ENCODE results near the gene AMPD3. TPM values are rescaled to one million over a fixed set of nuclear protein-coding genes. Genes with fewer than 3 reads are reported as not detected.

Gene AMPD3
- total and polyA plus RNA-seq, 2 of the 13 experiments (the other 11 are each of a cell fraction or from before 2014, with no cell fraction given) = 0.33 to 2.3 TPM

DNA sequence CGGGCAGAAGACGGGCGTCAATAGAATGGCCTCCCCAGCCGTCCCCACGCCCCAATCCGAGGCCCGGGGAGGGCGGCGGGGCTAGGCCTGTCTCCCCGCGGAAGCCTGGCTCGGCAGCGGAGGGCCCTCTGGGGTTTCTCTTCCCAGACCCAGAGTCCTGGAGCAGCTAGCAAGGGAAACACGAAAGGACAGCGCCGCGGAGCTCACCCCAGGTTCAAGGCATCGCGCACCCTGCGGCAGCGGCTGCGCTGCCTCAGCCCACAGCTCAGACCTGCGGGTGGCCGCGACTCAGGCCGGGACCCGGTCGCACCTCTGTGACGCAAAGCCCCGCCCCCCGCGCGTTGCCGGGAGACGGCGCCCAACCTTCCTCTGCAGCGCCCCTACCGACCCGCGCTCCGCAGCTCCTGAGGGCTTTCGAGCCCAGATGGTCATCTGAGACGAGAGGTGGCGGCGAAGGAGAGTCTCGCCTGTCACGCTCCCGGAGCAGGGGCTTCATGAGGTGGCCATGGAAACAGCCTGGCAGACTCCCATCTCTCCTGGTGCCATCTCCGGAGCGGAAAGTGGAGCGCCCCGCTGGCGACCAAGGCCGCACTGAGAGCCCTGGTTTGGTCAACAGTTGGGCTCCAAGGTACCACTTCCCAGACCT, 86.0 kb downstream of the AMPD3 start, which contains the start of gene RNF141 (continued):
- TF ChIP-seq, protein P1, sequence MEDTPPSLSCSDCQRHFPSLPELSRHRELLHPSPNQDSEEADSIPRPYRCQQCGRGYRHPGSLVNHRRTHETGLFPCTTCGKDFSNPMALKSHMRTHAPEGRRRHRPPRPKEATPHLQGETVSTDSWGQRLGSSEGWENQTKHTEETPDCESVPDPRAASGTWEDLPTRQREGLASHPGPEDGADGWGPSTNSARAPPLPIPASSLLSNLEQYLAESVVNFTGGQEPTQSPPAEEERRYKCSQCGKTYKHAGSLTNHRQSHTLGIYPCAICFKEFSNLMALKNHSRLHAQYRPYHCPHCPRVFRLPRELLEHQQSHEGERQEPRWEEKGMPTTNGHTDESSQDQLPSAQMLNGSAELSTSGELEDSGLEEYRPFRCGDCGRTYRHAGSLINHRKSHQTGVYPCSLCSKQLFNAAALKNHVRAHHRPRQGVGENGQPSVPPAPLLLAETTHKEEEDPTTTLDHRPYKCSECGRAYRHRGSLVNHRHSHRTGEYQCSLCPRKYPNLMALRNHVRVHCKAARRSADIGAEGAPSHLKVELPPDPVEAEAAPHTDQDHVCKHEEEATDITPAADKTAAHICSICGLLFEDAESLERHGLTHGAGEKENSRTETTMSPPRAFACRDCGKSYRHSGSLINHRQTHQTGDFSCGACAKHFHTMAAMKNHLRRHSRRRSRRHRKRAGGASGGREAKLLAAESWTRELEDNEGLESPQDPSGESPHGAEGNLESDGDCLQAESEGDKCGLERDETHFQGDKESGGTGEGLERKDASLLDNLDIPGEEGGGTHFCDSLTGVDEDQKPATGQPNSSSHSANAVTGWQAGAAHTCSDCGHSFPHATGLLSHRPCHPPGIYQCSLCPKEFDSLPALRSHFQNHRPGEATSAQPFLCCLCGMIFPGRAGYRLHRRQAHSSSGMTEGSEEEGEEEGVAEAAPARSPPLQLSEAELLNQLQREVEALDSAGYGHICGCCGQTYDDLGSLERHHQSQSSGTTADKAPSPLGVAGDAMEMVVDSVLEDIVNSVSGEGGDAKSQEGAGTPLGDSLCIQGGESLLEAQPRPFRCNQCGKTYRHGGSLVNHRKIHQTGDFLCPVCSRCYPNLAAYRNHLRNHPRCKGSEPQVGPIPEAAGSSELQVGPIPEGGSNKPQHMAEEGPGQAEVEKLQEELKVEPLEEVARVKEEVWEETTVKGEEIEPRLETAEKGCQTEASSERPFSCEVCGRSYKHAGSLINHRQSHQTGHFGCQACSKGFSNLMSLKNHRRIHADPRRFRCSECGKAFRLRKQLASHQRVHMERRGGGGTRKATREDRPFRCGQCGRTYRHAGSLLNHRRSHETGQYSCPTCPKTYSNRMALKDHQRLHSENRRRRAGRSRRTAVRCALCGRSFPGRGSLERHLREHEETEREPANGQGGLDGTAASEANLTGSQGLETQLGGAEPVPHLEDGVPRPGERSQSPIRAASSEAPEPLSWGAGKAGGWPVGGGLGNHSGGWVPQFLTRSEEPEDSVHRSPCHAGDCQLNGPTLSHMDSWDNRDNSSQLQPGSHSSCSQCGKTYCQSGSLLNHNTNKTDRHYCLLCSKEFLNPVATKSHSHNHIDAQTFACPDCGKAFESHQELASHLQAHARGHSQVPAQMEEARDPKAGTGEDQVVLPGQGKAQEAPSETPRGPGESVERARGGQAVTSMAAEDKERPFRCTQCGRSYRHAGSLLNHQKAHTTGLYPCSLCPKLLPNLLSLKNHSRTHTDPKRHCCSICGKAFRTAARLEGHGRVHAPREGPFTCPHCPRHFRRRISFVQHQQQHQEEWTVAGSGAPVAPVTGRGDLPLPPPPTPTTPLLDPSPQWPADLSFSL (CRISPR knock-in tag; IDR thresholded peaks at IDR 0.05) = no peak
- TF ChIP-seq, protein P2, sequence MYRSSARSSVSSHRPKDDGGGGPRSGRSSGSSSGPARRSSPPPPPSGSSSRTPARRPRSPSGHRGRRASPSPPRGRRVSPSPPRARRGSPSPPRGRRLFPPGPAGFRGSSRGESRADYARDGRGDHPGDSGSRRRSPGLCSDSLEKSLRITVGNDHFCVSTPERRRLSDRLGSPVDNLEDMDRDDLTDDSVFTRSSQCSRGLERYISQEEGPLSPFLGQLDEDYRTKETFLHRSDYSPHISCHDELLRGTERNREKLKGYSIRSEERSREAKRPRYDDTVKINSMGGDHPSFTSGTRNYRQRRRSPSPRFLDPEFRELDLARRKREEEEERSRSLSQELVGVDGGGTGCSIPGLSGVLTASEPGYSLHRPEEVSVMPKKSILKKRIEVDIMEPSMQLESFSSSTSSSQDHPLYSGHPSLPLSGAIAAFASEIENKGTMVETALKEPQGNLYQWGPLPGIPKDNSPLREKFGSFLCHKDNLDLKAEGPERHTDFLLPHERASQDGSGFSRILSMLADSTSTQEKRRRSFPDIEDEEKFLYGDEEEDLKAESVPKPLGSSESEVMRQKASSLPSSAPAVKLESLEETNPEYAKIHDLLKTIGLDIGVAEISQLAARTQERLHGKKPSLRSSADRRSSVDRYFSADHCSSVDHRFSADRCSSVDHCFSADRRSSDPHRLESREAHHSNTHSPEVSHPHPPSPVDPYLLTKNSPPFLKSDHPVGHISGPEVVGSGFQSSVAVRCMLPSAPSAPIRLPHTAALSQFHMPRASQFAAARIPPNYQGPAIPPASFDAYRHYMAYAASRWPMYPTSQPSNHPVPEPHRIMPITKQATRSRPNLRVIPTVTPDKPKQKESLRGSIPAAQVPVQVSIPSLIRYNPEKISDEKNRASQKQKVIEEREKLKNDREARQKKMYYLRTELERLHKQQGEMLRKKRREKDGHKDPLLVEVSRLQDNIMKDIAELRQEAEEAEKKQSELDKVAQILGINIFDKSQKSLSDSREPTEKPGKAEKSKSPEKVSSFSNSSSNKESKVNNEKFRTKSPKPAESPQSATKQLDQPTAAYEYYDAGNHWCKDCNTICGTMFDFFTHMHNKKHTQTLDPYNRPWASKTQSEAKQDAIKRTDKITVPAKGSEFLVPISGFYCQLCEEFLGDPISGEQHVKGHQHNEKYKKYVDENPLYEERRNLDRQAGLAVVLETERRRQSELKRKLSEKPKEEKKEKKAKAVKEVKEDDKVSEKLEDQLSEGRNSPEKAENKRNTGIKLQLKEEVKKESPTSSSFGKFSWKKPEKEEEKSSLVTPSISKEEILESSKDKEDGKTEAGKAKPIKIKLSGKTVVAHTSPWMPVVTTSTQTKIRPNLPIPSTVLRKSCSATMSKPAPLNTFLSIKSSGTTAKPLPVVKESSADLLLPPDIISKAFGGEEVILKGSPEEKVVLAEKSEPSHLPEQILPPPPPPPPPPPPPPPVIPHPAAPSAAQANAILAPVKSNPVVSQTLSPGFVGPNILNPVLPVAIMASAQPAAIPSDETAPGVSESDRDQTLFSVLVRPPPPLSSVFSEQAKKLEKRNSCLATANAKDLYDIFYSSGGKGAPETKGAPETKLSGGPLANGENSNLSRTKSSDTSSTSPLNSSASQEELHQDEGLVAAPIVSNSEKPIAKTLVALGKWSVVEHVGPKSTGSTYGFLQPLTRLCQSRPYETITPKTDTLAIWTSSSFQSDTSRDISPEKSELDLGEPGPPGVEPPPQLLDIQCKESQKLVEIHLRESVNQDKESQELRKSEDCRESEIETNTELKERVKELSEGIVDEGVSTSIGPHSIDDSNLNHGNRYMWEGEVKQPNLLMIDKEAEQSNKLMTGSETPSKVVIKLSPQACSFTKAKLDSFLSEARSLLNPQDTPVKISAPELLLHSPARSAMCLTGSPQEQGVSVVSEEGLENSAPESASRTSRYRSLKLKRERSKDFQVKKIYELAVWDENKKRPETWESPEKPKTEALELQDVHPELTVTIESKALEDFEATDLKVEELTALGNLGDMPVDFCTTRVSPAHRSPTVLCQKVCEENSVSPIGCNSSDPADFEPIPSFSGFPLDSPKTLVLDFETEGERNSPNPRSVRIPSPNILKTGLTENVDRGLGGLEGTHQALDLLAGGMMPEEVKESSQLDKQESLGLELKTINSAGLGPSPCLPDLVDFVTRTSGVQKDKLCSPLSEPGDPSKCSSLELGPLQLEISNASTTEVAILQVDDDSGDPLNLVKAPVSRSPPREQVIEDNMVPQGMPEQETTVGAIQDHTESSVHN (CRISPR knock-in tag; IDR thresholded peaks at IDR 0.05) = no peak
- peak; percentile 62 for TF ChIP-seq ZNF883 (CRISPR knock-in tag; IDR thresholded peaks at IDR 0.05; ENCODE audit: not compliant biosample characterization)
- no peak for TF ChIP-seq ZNF263 (CRISPR knock-in tag; IDR thresholded peaks at IDR 0.05)
- TF ChIP-seq NFRKB (IDR thresholded peaks at IDR 0.05) = no peak
- TF ChIP-seq IKZF4 (CRISPR knock-in tag; IDR thresholded peaks at IDR 0.05; ENCODE audit: borderline replicate concordance, low read depth, not compliant biosample characterization) = peak; percentile 69
- TF ChIP-seq, protein P3, sequence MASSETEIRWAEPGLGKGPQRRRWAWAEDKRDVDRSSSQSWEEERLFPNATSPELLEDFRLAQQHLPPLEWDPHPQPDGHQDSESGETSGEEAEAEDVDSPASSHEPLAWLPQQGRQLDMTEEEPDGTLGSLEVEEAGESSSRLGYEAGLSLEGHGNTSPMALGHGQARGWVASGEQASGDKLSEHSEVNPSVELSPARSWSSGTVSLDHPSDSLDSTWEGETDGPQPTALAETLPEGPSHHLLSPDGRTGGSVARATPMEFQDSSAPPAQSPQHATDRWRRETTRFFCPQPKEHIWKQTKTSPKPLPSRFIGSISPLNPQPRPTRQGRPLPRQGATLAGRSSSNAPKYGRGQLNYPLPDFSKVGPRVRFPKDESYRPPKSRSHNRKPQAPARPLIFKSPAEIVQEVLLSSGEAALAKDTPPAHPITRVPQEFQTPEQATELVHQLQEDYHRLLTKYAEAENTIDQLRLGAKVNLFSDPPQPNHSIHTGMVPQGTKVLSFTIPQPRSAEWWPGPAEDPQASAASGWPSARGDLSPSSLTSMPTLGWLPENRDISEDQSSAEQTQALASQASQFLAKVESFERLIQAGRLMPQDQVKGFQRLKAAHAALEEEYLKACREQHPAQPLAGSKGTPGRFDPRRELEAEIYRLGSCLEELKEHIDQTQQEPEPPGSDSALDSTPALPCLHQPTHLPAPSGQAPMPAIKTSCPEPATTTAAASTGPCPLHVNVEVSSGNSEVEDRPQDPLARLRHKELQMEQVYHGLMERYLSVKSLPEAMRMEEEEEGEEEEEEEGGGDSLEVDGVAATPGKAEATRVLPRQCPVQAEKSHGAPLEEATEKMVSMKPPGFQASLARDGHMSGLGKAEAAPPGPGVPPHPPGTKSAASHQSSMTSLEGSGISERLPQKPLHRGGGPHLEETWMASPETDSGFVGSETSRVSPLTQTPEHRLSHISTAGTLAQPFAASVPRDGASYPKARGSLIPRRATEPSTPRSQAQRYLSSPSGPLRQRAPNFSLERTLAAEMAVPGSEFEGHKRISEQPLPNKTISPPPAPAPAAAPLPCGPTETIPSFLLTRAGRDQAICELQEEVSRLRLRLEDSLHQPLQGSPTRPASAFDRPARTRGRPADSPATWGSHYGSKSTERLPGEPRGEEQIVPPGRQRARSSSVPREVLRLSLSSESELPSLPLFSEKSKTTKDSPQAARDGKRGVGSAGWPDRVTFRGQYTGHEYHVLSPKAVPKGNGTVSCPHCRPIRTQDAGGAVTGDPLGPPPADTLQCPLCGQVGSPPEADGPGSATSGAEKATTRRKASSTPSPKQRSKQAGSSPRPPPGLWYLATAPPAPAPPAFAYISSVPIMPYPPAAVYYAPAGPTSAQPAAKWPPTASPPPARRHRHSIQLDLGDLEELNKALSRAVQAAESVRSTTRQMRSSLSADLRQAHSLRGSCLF (CRISPR knock-in tag; IDR thresholded peaks at IDR 0.05; ENCODE audit: borderline replicate concordance) = no peak
- peak; percentile 87; the same call in 1 of the 2 replicates for TF ChIP-seq FOXC1 (CRISPR knock-in tag; IDR thresholded peaks at IDR 0.05; ENCODE audit: borderline replicate concordance)

All from HepG2 (cell line).